Calu3 (cell line): Measurements from ENCODE around the gene SOS1. TPM values are rescaled to one million over a fixed set of nuclear protein-coding genes. Genes with fewer than 3 reads are reported as not detected.
"Not testable (repeated sequence)": the region's sequence is repeated elsewhere in the genome, so short reads cannot be mapped to it uniquely, and the experiment has no call there.

Experiments used
- BruUV-seq: library from RNA; stranded (reverse); fragments of 400-500 nt; replicated peaks from 2 replicates; lab custom pipeline; 2021; lab: Mats Ljungman, UMichigan
- CTCF ChIA-PET: fragments of 300-600 bp; sonication (Branson Sonifier 250); formaldehyde crosslinking; loops from one replicate; lab custom pipeline; 2022; ENCODE audit warnings: antibody characterized with exemption; lab: Charles Lee
- DNase-seq: peaks from one replicate; pipeline ENCODE4 v3.0.0; 2022
- H3K27ac Mint-ChIP-seq: one replicate; pipeline ENCODE4 v1.8.0; 2022; ENCODE audit warnings: mixed read lengths; ENCODE audit not compliant: unreplicated experiment
- H3K27me3 Mint-ChIP-seq: one replicate; pipeline ENCODE4 v1.8.0; 2022; ENCODE audit warnings: mixed read lengths; ENCODE audit not compliant: unreplicated experiment
- H3K36me3 Mint-ChIP-seq: one replicate; pipeline ENCODE4 v1.8.0; 2022; ENCODE audit warnings: mild to moderate bottlenecking, moderate library complexity, mixed read lengths; ENCODE audit not compliant: insufficient read depth, unreplicated experiment
- H3K4me1 Mint-ChIP-seq: one replicate; pipeline ENCODE4 v1.8.0; 2022; ENCODE audit warnings: mild to moderate bottlenecking, low read depth, mixed read lengths; ENCODE audit not compliant: unreplicated experiment
- H3K4me3 Mint-ChIP-seq: one replicate; pipeline ENCODE4 v1.8.0; 2022; ENCODE audit warnings: mild to moderate bottlenecking, low read depth, moderate library complexity, mixed read lengths; ENCODE audit not compliant: unreplicated experiment
- H3K9me3 Mint-ChIP-seq: one replicate; pipeline ENCODE4 v1.8.0; 2022; ENCODE audit warnings: low read depth, mixed read lengths; ENCODE audit not compliant: unreplicated experiment
- intact Hi-C: fragments of 100-400 bp; cut with micrococcal nuclease; formaldehyde crosslinking; loops from one replicate; pipeline ENCODE4 v1.10.0; 2022; ENCODE audit not compliant: unreplicated experiment
- total RNA-seq: library from RNA; stranded (reverse); gene quantifications from 2 replicates; pipeline ENCODE4 v1.2.3, GENCODE V29; 2022
- TF ChIP-seq, protein P1 (sequence below): fragments of 200-600 bp; IDR thresholded peaks from one replicate; pipeline ENCODE4 v1.8.0; 2022; ENCODE audit warnings: antibody characterized with exemption; ENCODE audit not compliant: unreplicated experiment

SOS1 gene
- total RNA-seq, 1 experiment from 2014 or later, result 40.0 TPM

DNA sequence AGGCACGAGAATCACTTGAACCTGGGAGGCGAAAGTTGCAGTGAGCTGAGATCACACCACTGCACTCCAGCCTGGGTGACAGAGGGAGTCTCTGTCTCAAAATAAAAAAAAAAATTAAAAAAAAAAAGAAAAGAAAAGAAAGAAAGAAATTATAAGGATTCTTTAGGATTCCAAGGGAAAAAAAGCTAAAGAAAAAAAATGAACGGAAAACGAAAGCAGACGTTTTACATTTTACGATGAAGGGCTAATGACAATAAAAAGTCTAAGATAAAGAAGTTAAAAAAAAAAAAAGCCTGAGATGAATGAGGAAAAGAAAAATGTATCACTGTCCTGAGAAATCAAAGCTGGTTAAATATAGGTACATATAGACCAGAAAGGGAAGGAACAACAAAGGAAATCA is 58.5 kb downstream of the SOS1 start:
- intact Hi-C loops, result no loop called here
- Mint-ChIP-seq H3K4me3 (no peak overlapping the region), H3K27me3 (no peaks in the 10 kb centered on the region), H3K36me3 (no peaks in the 10 kb centered on the region), H3K9me3 (no peaks in the 10 kb centered on the region), H3K27ac (no peak overlapping the region), H3K4me1 (no peaks in the 10 kb centered on the region)
- DNase-seq, result no peak
- TF ChIP-seq, protein P1, sequence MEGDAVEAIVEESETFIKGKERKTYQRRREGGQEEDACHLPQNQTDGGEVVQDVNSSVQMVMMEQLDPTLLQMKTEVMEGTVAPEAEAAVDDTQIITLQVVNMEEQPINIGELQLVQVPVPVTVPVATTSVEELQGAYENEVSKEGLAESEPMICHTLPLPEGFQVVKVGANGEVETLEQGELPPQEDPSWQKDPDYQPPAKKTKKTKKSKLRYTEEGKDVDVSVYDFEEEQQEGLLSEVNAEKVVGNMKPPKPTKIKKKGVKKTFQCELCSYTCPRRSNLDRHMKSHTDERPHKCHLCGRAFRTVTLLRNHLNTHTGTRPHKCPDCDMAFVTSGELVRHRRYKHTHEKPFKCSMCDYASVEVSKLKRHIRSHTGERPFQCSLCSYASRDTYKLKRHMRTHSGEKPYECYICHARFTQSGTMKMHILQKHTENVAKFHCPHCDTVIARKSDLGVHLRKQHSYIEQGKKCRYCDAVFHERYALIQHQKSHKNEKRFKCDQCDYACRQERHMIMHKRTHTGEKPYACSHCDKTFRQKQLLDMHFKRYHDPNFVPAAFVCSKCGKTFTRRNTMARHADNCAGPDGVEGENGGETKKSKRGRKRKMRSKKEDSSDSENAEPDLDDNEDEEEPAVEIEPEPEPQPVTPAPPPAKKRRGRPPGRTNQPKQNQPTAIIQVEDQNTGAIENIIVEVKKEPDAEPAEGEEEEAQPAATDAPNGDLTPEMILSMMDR, result no peak
- CTCF ChIA-PET, result interaction anchor here (0.7 to 1.1 kb wide), 2 partner anchors 33 to 166 kb away, joined by 3 to 4 read pairs; no protein-coding TSS in a partner anchor
- BruUV-seq, result no TSS peak

DNA sequence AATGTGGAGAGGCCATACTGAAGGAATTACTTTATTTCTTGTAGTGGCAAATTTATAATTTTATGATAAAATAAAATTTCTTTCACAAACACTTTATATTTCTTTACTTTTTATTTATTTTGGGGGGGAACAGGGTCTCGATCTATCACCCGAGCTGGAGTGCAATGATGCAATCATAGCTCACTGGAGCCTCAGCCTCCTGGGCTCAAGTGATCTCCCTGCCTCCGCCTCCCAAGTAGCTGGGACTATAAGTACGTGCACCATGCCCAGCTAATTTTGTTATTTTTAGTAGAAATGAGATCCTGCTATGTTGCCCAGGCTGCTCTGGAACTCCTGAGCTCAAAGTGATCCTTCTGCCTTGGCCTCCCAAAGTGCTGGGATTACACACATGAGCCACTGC is 59.6 kb downstream of the SOS1 start:
- intact Hi-C loops, result loop anchor here (2.0 kb wide), 1 partner anchor 58 kb away; no protein-coding TSS in a partner anchor

DNA sequence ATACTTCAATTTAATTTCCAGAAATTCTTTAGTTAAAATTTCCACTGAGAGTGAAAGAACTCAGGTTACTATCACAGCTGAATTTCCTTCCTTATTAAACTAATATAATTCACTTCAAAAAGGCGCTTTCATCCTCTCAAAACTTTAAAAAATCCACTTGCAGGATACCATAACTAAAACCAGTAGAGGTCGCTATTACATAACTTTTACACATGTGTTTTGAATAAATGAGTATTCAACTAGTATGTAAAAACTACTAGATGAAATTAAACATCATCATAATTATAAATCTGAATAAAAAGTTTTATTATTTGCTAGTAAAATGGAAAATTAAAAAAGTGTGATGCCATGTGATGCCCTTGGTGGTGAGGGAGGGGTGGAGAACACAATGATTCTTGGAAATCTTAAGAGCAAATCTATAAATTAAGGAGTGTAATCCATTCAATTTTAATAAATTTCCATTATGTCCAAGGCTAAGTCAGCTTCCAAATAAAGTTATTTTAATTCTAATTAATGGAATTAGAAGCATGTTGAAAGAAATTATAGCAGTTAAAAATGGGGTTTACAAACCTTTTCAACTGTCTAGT is 61.4 kb downstream of the SOS1 start:
- Mint-ChIP-seq H3K27me3 (no peaks in the 10 kb centered on the region), H3K9me3 (no peaks in the 10 kb centered on the region), H3K27ac (no peak overlapping the region), H3K4me3 (no peak overlapping the region), H3K4me1 (no peaks in the 10 kb centered on the region), H3K36me3 (no peaks in the 10 kb centered on the region)
- intact Hi-C loops, result loop anchor here (1.0 to 5.0 kb wide), 2 partner anchors 169 to 668 kb away; no protein-coding TSS in a partner anchor
- CTCF ChIA-PET, result no interaction called here
- no peak for DNase-seq
- no TSS peak for BruUV-seq
- TF ChIP-seq, protein P1, result peak; percentile 43

More for the DNA sequence above, 59.6 kb downstream of the SOS1 start:
- CTCF ChIA-PET, result no interaction called here
- DNase-seq, result no peak
- no peak overlapping the region for H3K4me3 Mint-ChIP-seq
- H3K36me3 Mint-ChIP-seq, result no peaks in the 10 kb centered on the region
- no peaks in the 10 kb centered on the region for H3K9me3 Mint-ChIP-seq
- TF ChIP-seq, protein P1, result no peak
- BruUV-seq, result no TSS peak
- no peaks in the 10 kb centered on the region for H3K27me3 Mint-ChIP-seq
- no peaks in the 10 kb centered on the region for H3K4me1 Mint-ChIP-seq
- H3K27ac Mint-ChIP-seq, result no peak overlapping the region

DNA sequence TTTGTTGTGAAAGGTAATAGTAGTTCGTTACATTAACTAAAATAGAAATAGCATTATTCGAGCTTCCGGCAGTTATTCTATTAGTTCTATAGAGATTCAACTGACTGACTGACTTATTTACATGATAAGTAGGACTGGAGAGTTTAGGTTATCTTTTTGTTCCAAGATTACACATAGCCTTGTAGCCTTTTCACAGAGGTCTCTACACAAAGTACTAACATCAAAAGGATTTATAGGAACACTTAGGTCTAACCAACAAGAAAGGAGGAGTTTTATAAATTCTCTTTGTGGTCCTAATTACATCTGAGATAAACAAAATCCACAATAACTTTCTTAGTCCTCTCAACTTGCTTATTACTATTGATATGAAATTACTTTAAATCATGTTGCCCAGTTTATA is 62.8 kb downstream of the SOS1 start:
- no peak for DNase-seq
- H3K4me3 Mint-ChIP-seq, result no peak overlapping the region
- no peaks in the 10 kb centered on the region for H3K9me3 Mint-ChIP-seq
- no peaks in the 10 kb centered on the region for H3K4me1 Mint-ChIP-seq
- CTCF ChIA-PET, result no interaction called here
- H3K27me3 Mint-ChIP-seq, result no peaks in the 10 kb centered on the region
- no peaks in the 10 kb centered on the region for H3K36me3 Mint-ChIP-seq
- intact Hi-C loops, result loop anchor here (5.0 kb wide), 1 partner anchor 669 kb away; no protein-coding TSS in a partner anchor
- no peak overlapping the region for H3K27ac Mint-ChIP-seq
- no TSS peak for BruUV-seq
- TF ChIP-seq, protein P1, result no peak

DNA sequence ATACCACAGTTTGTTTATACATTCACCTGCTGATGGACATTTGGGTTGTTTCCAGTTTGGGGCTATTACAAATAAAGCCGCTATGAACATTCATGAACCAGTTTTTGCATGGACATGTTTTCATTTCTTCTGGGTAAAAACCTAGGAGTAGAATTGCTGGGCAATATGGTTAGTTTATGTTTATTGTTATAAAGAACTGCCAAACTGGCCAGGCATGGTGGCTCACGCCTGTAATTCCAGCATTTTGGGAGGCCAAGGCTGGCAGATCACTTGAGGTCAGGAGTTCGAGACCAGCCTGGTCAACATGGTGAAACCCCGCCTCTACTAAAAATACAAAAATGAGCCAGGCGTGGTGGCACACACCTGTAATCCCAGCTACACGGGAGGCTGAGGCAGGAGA is 68.2 kb downstream of the SOS1 start:
- intact Hi-C loops, BruUV-seq, H3K4me1 Mint-ChIP-seq, H3K27ac Mint-ChIP-seq, DNase-seq, H3K36me3 Mint-ChIP-seq, CTCF ChIA-PET, H3K9me3 Mint-ChIP-seq, H3K4me3 Mint-ChIP-seq, H3K27me3 Mint-ChIP-seq: not testable (repeated sequence)
